ENCODE measurements around the gene RSL1D1. TPM values are rescaled to one million over a fixed set of nuclear protein-coding genes. Genes with fewer than 3 reads are reported as not detected.

RSL1D1 gene
- total and polyA plus RNA-seq, 9 of the 15 experiments (the other 6 are each of a cell fraction or from before 2014, with no cell fraction given): 259 to 753 (median 373) TPM

GRCh38 chr16:11796227-11797165, 54.8 kb downstream of the RSL1D1 start (continued):
- TF ChIP-seq ZNF512 (tag; IDR thresholded peaks at IDR 0.05) (no peak), PTBP1 (IDR thresholded peaks at IDR 0.05; ENCODE audit: low read depth, low read length) (no peak), ZFP30 (CRISPR knock-in tag; IDR thresholded peaks at IDR 0.05; ENCODE audit: borderline replicate concordance) (no peak), POLR2G (IDR thresholded peaks at IDR 0.05; ENCODE audit: low read depth, low read length) (peak; percentile 73), EGR1 (conservative IDR thresholded peaks at IDR 0.05) (peak; percentile 27; the same call in 1 of the 2 replicates), GABPA (tag; conservative IDR thresholded peaks at IDR 0.05; ENCODE audit: low read depth) (peak; percentile 84), ZNF589 (CRISPR knock-in tag; IDR thresholded peaks at IDR 0.05; ENCODE audit: low read depth) (peak; percentile 96; the same call in 1 of the 2 replicates), MAX (CRISPR knock-in tag; IDR thresholded peaks at IDR 0.05) (no peak), MAZ (CRISPR knock-in tag; conservative IDR thresholded peaks at IDR 0.05 in 1 of 2, IDR thresholded peaks at IDR 0.05 in 1 of 2) (peak; percentile 30 to 63; a peak in 2 of 4 replicates), MXI1 (IDR thresholded peaks at IDR 0.05; ENCODE audit: low read depth, low read length) (no peak), RAD51 (IDR thresholded peaks at IDR 0.05; ENCODE audit: borderline replicate concordance, low read depth) (no peak), NFATC3 (IDR thresholded peaks at IDR 0.05) (no peak), PCBP2 (IDR thresholded peaks at IDR 0.05; ENCODE audit: low read depth, low read length, poor library complexity, severe bottlenecking) (no peak), MLLT1 (IDR thresholded peaks at IDR 0.05) (0 out of 4 replicates have a peak, but pooled peaks of 1 of the 2 experiments have one; percentile 28), SP1 (CRISPR knock-in tag; IDR thresholded peaks at IDR 0.05) (no peak), DPF2 (IDR thresholded peaks at IDR 0.05) (peak; percentile 34; the same call in 1 of the 2 replicates), BRD9 (IDR thresholded peaks at IDR 0.05; ENCODE audit: low read depth, partially characterized antibody) (peak; percentile 55), RBM39 (optimal IDR thresholded peaks at IDR 0.05; ENCODE audit: low read depth, low read length) (no peak), SIN3A (IDR thresholded peaks at IDR 0.05; ENCODE audit: borderline replicate concordance in 2 of 2, control insufficient read depth in 1 of 2, low read depth in 2 of 2, low read length in 2 of 2) (peak; percentile 67 to 86; a peak in 3 of 4 replicates), LEF1 (IDR thresholded peaks at IDR 0.05) (no peak)
- TF ChIP-seq, protein P1, sequence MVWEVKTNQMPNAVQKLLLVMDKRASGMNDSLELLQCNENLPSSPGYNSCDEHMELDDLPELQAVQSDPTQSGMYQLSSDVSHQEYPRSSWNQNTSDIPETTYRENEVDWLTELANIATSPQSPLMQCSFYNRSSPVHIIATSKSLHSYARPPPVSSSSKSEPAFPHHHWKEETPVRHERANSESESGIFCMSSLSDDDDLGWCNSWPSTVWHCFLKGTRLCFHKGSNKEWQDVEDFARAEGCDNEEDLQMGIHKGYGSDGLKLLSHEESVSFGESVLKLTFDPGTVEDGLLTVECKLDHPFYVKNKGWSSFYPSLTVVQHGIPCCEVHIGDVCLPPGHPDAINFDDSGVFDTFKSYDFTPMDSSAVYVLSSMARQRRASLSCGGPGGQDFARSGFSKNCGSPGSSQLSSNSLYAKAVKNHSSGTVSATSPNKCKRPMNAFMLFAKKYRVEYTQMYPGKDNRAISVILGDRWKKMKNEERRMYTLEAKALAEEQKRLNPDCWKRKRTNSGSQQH (CRISPR knock-in tag; IDR thresholded peaks at IDR 0.05): no peak
- TF ChIP-seq, protein P2, sequence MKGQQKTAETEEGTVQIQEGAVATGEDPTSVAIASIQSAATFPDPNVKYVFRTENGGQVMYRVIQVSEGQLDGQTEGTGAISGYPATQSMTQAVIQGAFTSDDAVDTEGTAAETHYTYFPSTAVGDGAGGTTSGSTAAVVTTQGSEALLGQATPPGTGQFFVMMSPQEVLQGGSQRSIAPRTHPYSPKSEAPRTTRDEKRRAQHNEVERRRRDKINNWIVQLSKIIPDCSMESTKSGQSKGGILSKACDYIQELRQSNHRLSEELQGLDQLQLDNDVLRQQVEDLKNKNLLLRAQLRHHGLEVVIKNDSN (CRISPR knock-in tag; IDR thresholded peaks at IDR 0.05): no peak

Measured in K562 (cell line).